Measurements from ENCODE around the gene CGNL1. TPM values are rescaled to one million over a fixed set of nuclear protein-coding genes. Genes with fewer than 3 reads are reported as not detected.

Gene CGNL1
- total and polyA plus RNA-seq, 11 donors = 3.8 to 40.0 (median 23.4) TPM

GRCh38 chr15:57586661-57587424 is 210.5 kb downstream of the CGNL1 start:
- DNase-seq (no peak), ATAC-seq (no peak)
- no peak overlapping the region for H3K27ac ChIP-seq
- H3K4me1 ChIP-seq = peaks cover 0 to 38% (median 16%) of the 10 kb centered on the region in 12 donors
- peaks cover 0 to 6% (median 0%) of the 10 kb centered on the region in 9 donors for H3K27me3 ChIP-seq
- no peak for TF ChIP-seq CTCF (IDR thresholded peaks at IDR 0.05)
- TF ChIP-seq POLR2A (IDR thresholded peaks at IDR 0.05) = no peak
- H3K4me3 ChIP-seq = no peak overlapping the region
- H3K9me3 ChIP-seq = peaks cover 0 to 19% (median 7%) of the 10 kb centered on the region in 12 donors
- H3K36me3 ChIP-seq = no peaks in the 10 kb centered on the region
- 48 to 58% (median 50%) methylated on average over 6 of the region's 6 CpGs for WGBS, 4 donors
- intact Hi-C loops (cut with DNase I) = no loop called here

GRCh38 chr15:57589281-57589680 is 213.0 kb downstream of the CGNL1 start:
- ATAC-seq (no peak), DNase-seq (no peak)
- no peaks in the 10 kb centered on the region for H3K9me3 ChIP-seq
- intact Hi-C loops (cut with DNase I) = no loop called here
- TF ChIP-seq POLR2A (IDR thresholded peaks at IDR 0.05) = no peak
- no peak for TF ChIP-seq CTCF (IDR thresholded peaks at IDR 0.05)
- H3K27ac ChIP-seq = peak overlapping the region in 6 of 12 donors; percentile 23 to 83 (median 24)
- peaks cover 0 to 6% (median 0%) of the 10 kb centered on the region in 9 donors for H3K27me3 ChIP-seq
- H3K4me3 ChIP-seq = no peak overlapping the region
- no peaks in the 10 kb centered on the region for H3K36me3 ChIP-seq
- WGBS, 4 donors = 42 to 78% (median 63%) methylated on average over 1 of the region's 1 CpG
- H3K4me1 ChIP-seq = peaks cover 0 to 39% (median 16%) of the 10 kb centered on the region in 12 donors

- TF ChIP-seq POLR2A (IDR thresholded peaks at IDR 0.05) (no peak), CTCF (IDR thresholded peaks at IDR 0.05) (no peak)
- Histone ChIP-seq H3K9me3 (no peaks in the 10 kb centered on the region), H3K36me3 (no peaks in the 10 kb centered on the region), H3K27ac (peak overlapping the region in 6 of 12 donors; percentile 23 to 83 (median 24)), H3K4me3 (no peak overlapping the region), H3K27me3 (peaks cover 0 to 6% (median 0%) of the 10 kb centered on the region in 9 donors), H3K4me1 (peaks cover 0 to 44% (median 17%) of the 10 kb centered on the region in 12 donors)
- DNase-seq (no peak), ATAC-seq (no peak)
- 55 to 69% (median 59%) methylated on average over 2 of the region's 2 CpGs for WGBS, 4 donors
- intact Hi-C loops (cut with DNase I) = loop anchor here in 1 of 10 donors (2.0 kb wide), 1 partner anchor 21 kb away; no protein-coding TSS in a partner anchor
Measured at GRCh38 chr15:57589754-57590153, 213.4 kb downstream of the CGNL1 start.

- WGBS, 4 donors = 19 to 30% (median 20%) methylated on average over 12 to 18 of the region's 18 CpGs
- intact Hi-C loops (cut with DNase I) = loop anchor here in 1 of 10 donors (2.0 kb wide), 1 partner anchor 23 kb away; no protein-coding TSS in a partner anchor
- H3K9me3 ChIP-seq = no peaks in the 10 kb centered on the region
- H3K27me3 ChIP-seq = peaks cover 0 to 6% (median 0%) of the 10 kb centered on the region in 9 donors
- peak overlapping the region; percentile 47 to 94 (median 75) for H3K4me3 ChIP-seq
- ATAC-seq = no peak
- no peak for DNase-seq
- H3K27ac ChIP-seq = peak overlapping the region; percentile 79 to 96 (median 94)
- H3K4me1 ChIP-seq = peaks cover 0 to 52% (median 19%) of the 10 kb centered on the region in 12 donors
- TF ChIP-seq POLR2A (IDR thresholded peaks at IDR 0.05) = no peak
- TF ChIP-seq CTCF (IDR thresholded peaks at IDR 0.05) = no peak
- H3K36me3 ChIP-seq = no peaks in the 10 kb centered on the region
Measured at GRCh38 chr15:57591237-57591821, 215.0 kb downstream of the CGNL1 start.
